PFSK-1 (cell line): ENCODE results near the gene C1RL.

ENCODE experiments used
- FOXP2 ChIP-seq: optimal IDR thresholded peaks from 2 replicates; pipeline ENCODE3; 2011; ENCODE audit warnings: borderline replicate concordance, control low read depth, inconsistent platforms; ENCODE audit not compliant: insufficient read depth; ENCODE audit errors: extremely low read length, extremely low read depth
- POLR2AphosphoS5 ChIP-seq: IDR thresholded peaks from 2 replicates; pipeline ENCODE4 v1.6.1; 2012; ENCODE audit warnings: low read depth, mild to moderate bottlenecking, control low read depth, low read length, moderate library complexity
- SIN3A ChIP-seq: IDR thresholded peaks from 2 replicates; pipeline ENCODE4 v1.6.1; 2012; ENCODE audit warnings: mild to moderate bottlenecking, low read length, moderate library complexity, borderline replicate concordance; ENCODE audit not compliant: insufficient read depth
- TAF1 ChIP-seq: IDR thresholded peaks from 2 replicates; pipeline ENCODE4 v1.6.1; 2012; ENCODE audit warnings: low read length, control low read depth, borderline replicate concordance; ENCODE audit not compliant: insufficient read depth

DNA sequence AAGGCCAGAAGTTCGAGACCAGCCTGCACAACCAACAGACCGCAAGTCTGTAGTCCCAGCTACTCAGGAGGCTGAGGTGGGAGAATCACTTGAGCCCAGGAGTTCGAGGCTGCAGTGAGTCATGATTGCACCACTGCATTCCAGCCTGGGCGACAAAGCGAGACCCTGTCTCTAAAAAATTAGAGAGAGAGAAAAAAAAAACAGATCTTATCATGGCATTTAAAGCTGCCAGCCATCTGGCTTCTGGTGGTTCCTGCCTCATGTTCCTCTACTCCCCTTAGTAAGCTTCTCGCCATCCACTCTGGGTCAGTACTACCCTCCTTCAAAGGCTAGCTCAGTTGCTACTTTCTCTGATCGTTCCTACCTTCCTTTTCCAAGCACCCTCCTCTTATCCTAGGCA, 37.2 kb upstream of the C1RL start:
- TF ChIP-seq POLR2AphosphoS5, result no peak
- no peak for TF ChIP-seq TAF1
- no peak for TF ChIP-seq FOXP2
- no peak for TF ChIP-seq SIN3A
